PC-3 (cell line): ENCODE measurements around the gene NMRAL1. TPM values are rescaled to one million over a fixed set of nuclear protein-coding genes. Genes with fewer than 3 reads are reported as not detected.
A peak's percentile ranks its signal among the peaks of the same experiment; 100 is the strongest.

Source experiments
- ATAC-seq: fragments of 200-7000 bp; cut with Tn5 transposase; 2 replicates; pipeline ENCODE4 v1.9.1; 2020; ENCODE audit warnings: mild to moderate bottlenecking, moderate library complexity
- BruUV-seq: library from RNA; stranded (reverse); fragments of 400-500 nt; replicated peaks from 2 replicates; lab custom pipeline; 2021; lab: Mats Ljungman, UMichigan
- CTCF ChIA-PET: fragments of 300-600 bp; sonication (Branson Sonifier 250); formaldehyde crosslinking; loops from one replicate; lab custom pipeline; 2022; ENCODE audit warnings: antibody characterized with exemption; lab: Charles Lee
- POLR2A ChIA-PET: fragments of 300-600 bp; sonication (Branson Sonifier 250); formaldehyde crosslinking; loops from one replicate; lab custom pipeline; 2022; ENCODE audit warnings: antibody characterized with exemption; ENCODE audit not compliant: unreplicated experiment; lab: Charles Lee
- DNase-seq: peaks from one replicate; pipeline ENCODE4 v3.0.0-alpha.2; 2015
- H2AFZ ChIP-seq: fragments of 300-600 bp; sonication (generic); 2 replicates; pipeline ENCODE4 v1.6.0; 2016; ENCODE audit warnings: antibody characterized with exemption, low read length
- H3F3A ChIP-seq: fragments of 300-600 bp; sonication (generic); one replicate; pipeline ENCODE4 v1.6.0; 2017; ENCODE audit warnings: antibody characterized with exemption, low read length, control low read depth, mild to moderate bottlenecking; ENCODE audit not compliant: unreplicated experiment
- H3K27ac ChIP-seq: fragments of 300-600 bp; sonication (generic); 2 replicates; pipeline ENCODE4 v1.5.1; 2016; ENCODE audit warnings: mild to moderate bottlenecking, low read length
- H3K27me3 ChIP-seq: fragments of 300-600 bp; sonication (generic); 2 replicates; pipeline ENCODE4 v1.6.1; 2016; ENCODE audit warnings: low read length, mixed read lengths
- H3K36me3 ChIP-seq: fragments of 300-600 bp; sonication (generic); 2 replicates; pipeline ENCODE4 v1.6.1; 2016; ENCODE audit warnings: low read depth, mixed run types, low read length, mixed read lengths
- H3K4me1 ChIP-seq: fragments of 300-600 bp; sonication (generic); 2 replicates; pipeline ENCODE4 v1.5.1; 2016; ENCODE audit warnings: low read length; ENCODE audit not compliant: insufficient read depth
- H3K4me2 ChIP-seq: fragments of 300-600 bp; sonication (generic); 2 replicates; pipeline ENCODE4 v1.6.0; 2016; ENCODE audit warnings: low read length
- H3K4me3 ChIP-seq: fragments of 300-600 bp; sonication (generic); 2 replicates; pipeline ENCODE4 v1.5.1; 2016; ENCODE audit warnings: mild to moderate bottlenecking, low read length, mixed read lengths
- H3K79me2 ChIP-seq: fragments of 300-600 bp; sonication (generic); 2 replicates; pipeline ENCODE4 v1.6.1; 2017; ENCODE audit warnings: low read length, mixed read lengths
- H3K9ac ChIP-seq: fragments of 300-600 bp; sonication (generic); 2 replicates; pipeline ENCODE4 v1.6.0; 2016; ENCODE audit warnings: mild to moderate bottlenecking, low read length
- H3K9me2 ChIP-seq: fragments of 300-600 bp; sonication (generic); replicated peaks from 2 replicates; pipeline ENCODE4 v1.6.1; 2016; ENCODE audit warnings: mixed run types, low read length, mixed read lengths
- H3K9me3 ChIP-seq: fragments of 300-600 bp; sonication (generic); 2 replicates; pipeline ENCODE4 v1.6.1; 2016; ENCODE audit warnings: low read length, mixed read lengths
- H4K20me1 ChIP-seq: fragments of 300-600 bp; sonication (generic); 2 replicates; pipeline ENCODE4 v1.6.1; 2016; ENCODE audit warnings: low read length, mixed read lengths
- CTCF ChIP-seq: fragments of 300-600 bp; sonication (generic); conservative IDR thresholded peaks from 2 replicates; pipeline ENCODE4 v1.5.1; 2017; ENCODE audit warnings: antibody characterized with exemption, low read depth, mild to moderate bottlenecking, low read length
- EZH2 ChIP-seq: fragments of 300-600 bp; sonication (generic); IDR thresholded peaks from one replicate; pipeline ENCODE4 v1.6.1; 2017; ENCODE audit warnings: antibody characterized with exemption, mild to moderate bottlenecking, low read length; ENCODE audit not compliant: unreplicated experiment
- EZH2phosphoT487 ChIP-seq: fragments of 300-600 bp; sonication (generic); IDR thresholded peaks from 2 replicates; pipeline ENCODE4 v1.6.1; 2018; ENCODE audit warnings: mild to moderate bottlenecking, antibody characterized with exemption, low read length, borderline replicate concordance
- intact Hi-C: fragments of 100-400 bp; cut with micrococcal nuclease; formaldehyde crosslinking; loops from 2 replicates; pipeline ENCODE4 v1.9.0; 2023
- total RNA-seq: library from RNA; depleted of rRNA; stranded (reverse); fragments of >200 nt; gene quantifications from 2 replicates; pipeline ENCODE4 v1.2.3, GENCODE V29; 2014

Gene NMRAL1
- total RNA-seq, 1 experiment from 2014 or later, result 92.6 TPM

GRCh38 chr16:4416200-4417032 is 58.0 kb downstream of the NMRAL1 start, which contains the start of gene CORO7:
Gene CORO7 (minus strand): TSS chr16:4416596. CDS start chr16:4416518, 78 bp downstream.
- 0 out of 2 replicates have a peak, but pooled peaks cover 9% of the 10 kb centered on the region for H4K20me1 ChIP-seq
- no TSS peak for BruUV-seq
- no peaks in the 10 kb centered on the region for H3K27me3 ChIP-seq
- peak within 1 kb of the TSS; percentile 99 for H3K4me2 ChIP-seq
- DNase-seq (peak; percentile 83), ATAC-seq (peak; percentile 95)
- peak within 1 kb of the TSS; percentile 71 for H3K9ac ChIP-seq
- intact Hi-C loops, result no loop called here
- peaks cover 18% of the 10 kb centered on the region for H3K79me2 ChIP-seq
- peak within 1 kb of the TSS; percentile 99 for H2AFZ ChIP-seq
- ChIA-PET CTCF (no interaction called here), POLR2A (no interaction called here)
- H3K4me1 ChIP-seq, result peaks cover 8% of the 10 kb centered on the region
- no peaks in the 10 kb centered on the region for H3K9me2 ChIP-seq
- no peaks in the 10 kb centered on the region for H3K36me3 ChIP-seq
- no peaks in the 10 kb centered on the region for H3K9me3 ChIP-seq
- no peak within 1 kb of the TSS for H3K27ac ChIP-seq
- peak within 1 kb of the TSS; percentile 80 for H3K4me3 ChIP-seq
- no peaks in the 10 kb centered on the region for H3F3A ChIP-seq
- TF ChIP-seq EZH2phosphoT487 (no peak), EZH2 (no peak), CTCF (no peak)

GRCh38 chr16:4415538-4416199 is 58.8 kb downstream of the NMRAL1 start:
- POLR2A ChIA-PET, result no interaction called here
- intact Hi-C loops, result no loop called here

More at GRCh38 chr16:4415538-4416199, 58.8 kb downstream of the NMRAL1 start:
- H3K4me3 ChIP-seq, result peak overlapping the region; percentile 80
- H3K4me2 ChIP-seq, result peak overlapping the region; percentile 99
- TF ChIP-seq EZH2phosphoT487, result no peak
- no peak for TF ChIP-seq EZH2
- no peak for TF ChIP-seq CTCF
- peak overlapping the region; percentile 71 for H3K9ac ChIP-seq
- no peaks in the 10 kb centered on the region for H3K27me3 ChIP-seq
- peak; percentile 15 for ATAC-seq
- peak; percentile 15 for DNase-seq
- H3F3A ChIP-seq, result no peaks in the 10 kb centered on the region
- H3K9me3 ChIP-seq, result no peaks in the 10 kb centered on the region
- no peaks in the 10 kb centered on the region for H3K9me2 ChIP-seq
- no peak overlapping the region for H3K27ac ChIP-seq
- CTCF ChIA-PET, result no interaction called here
- H4K20me1 ChIP-seq, result 0 out of 2 replicates have a peak, but pooled peaks cover 14% of the 10 kb centered on the region
- peak overlapping the region; percentile 76 for H2AFZ ChIP-seq
- H3K79me2 ChIP-seq, result peaks cover 18% of the 10 kb centered on the region
- no TSS peak for BruUV-seq
- H3K36me3 ChIP-seq, result no peaks in the 10 kb centered on the region
- H3K4me1 ChIP-seq, result peaks cover 16% of the 10 kb centered on the region
